SK-N-SH treated with all-trans-retinoic acid at 6 μM for 48 hours (cell line): ENCODE results near the gene B3GNT3.

Experiments
- RARB ChIP-seq: fragments of 250-450 bp; sonication (Bioruptor Pico); IDR thresholded peaks from 2 replicates; pipeline ENCODE4 v1.8.0; 2021; ENCODE audit warnings: mild to moderate bottlenecking, moderate library complexity
- TCF4 ChIP-seq: fragments of 250-450 bp; sonication (Bioruptor Pico); IDR thresholded peaks from 2 replicates; pipeline ENCODE4 v1.8.0; 2021; ENCODE audit warnings: mild to moderate bottlenecking, moderate library complexity, borderline replicate concordance
- ZNF70 ChIP-seq: fragments of 450-650 bp; formaldehyde crosslinking; IDR thresholded peaks from 2 replicates; pipeline ENCODE4 v1.5.0; 2020; ENCODE audit warnings: mild to moderate bottlenecking, moderate library complexity

DNA sequence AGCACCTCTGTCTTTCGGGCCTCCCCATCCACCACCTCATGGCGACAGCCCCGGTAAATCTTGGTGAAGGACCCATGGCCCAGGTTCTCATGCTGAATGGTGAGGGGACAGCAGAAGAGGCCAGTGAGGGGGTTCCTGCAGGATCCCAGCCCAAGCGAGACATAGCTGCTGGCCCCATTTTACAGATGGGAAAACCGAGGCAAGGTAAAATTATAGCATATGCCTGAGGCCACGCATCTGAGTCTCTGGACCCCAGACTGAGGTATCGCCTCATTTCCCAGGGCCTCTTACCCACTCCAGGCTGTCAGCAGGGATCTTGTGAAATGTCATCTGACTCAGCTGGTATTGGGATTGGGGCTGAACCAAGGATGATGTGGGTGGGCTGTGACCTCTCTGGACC lies 43.0 kb downstream of the B3GNT3 start:
- TF ChIP-seq ZNF70 (CRISPR knock-in tag) (no peak), RARB (CRISPR knock-in tag) (no peak), TCF4 (CRISPR knock-in tag) (no peak)
